NCI-H1417 (cell line): Measurements from ENCODE around the gene HIRIP3.
"Not testable (repeated sequence)": the region's sequence is repeated elsewhere in the genome, so short reads cannot be mapped to it uniquely, and the experiment has no call there.

Source experiments
- DNase-seq, 3 experiments: peaks; one replicate each; lab custom pipeline; 2025; lab: John Stamatoyannopoulos, UW

Gene HIRIP3

GRCh38 chr16:30016555-30017276, 21.3 kb upstream of the HIRIP3 start:
- DNase-seq = no peak

GRCh38 chr16:30015450-30015849, 20.0 kb upstream of the HIRIP3 start:
- DNase-seq = not testable (repeated sequence)

GRCh38 chr16:30012598-30012997, 17.2 kb upstream of the HIRIP3 start:
- DNase-seq = not testable (repeated sequence)

- DNase-seq = no peak
These were observed 16.5 kb upstream of the HIRIP3 start for GRCh38 chr16:30011714-30012504.

- DNase-seq = peak; percentile 14 to 74 (median 64)
These were observed 15.7 kb upstream of the HIRIP3 start, which contains the start of gene DOC2A for GRCh38 chr16:30010844-30011713. Gene DOC2A, minus strand, starts transcription at chr16:30011027. Its CDS starts 805 bp downstream, at chr16:30010222.

- DNase-seq = peak in 1 of 3 experiments; percentile 35
These were observed 14.8 kb upstream of the HIRIP3 start for GRCh38 chr16:30009990-30010843.

- peak in 1 of 3 experiments; percentile 16 for DNase-seq
These were observed 13.9 kb upstream of the HIRIP3 start for GRCh38 chr16:30009085-30009862.

GRCh38 chr16:30007378-30007895, 12.0 kb upstream of the HIRIP3 start:
- DNase-seq = no peak

GRCh38 chr16:30006659-30007377, 11.4 kb upstream of the HIRIP3 start:
- DNase-seq = no peak

- DNase-seq = no peak
These were observed 10.7 kb upstream of the HIRIP3 start for GRCh38 chr16:30006095-30006473.

GRCh38 chr16:30005341-30006094, 10.1 kb upstream of the HIRIP3 start:
- DNase-seq = peak; percentile 23 to 76 (median 50)

GRCh38 chr16:30004811-30005242, 9.4 kb upstream of the HIRIP3 start:
- DNase-seq = peak; percentile 48 to 88 (median 84)

- DNase-seq = peak in 2 of 3 experiments; percentile 48 to 84
These were observed 9.0 kb upstream of the HIRIP3 start for GRCh38 chr16:30004424-30004776.

GRCh38 chr16:30003670-30004423, 8.4 kb upstream of the HIRIP3 start:
- DNase-seq = peak in 1 of 3 experiments; percentile 90

GRCh38 chr16:30002614-30003346, 7.4 kb upstream of the HIRIP3 start:
- DNase-seq = no peak

GRCh38 chr16:30000735-30001631, 5.6 kb upstream of the HIRIP3 start:
- no peak for DNase-seq
